Endothelial cell of umbilical vein (primary cell): ENCODE results near the gene DYRK3. TPM values are rescaled to one million over a fixed set of nuclear protein-coding genes. Genes with fewer than 3 reads are reported as not detected.

Source experiments
- BruUV-seq: library from RNA; stranded (reverse); fragments of 400-500 nt; replicated peaks from 2 replicates; lab custom pipeline; 2021; lab: Mats Ljungman, UMichigan
- CTCF ChIA-PET: fragments of 300-600, 350-600 bp; sonication (Branson Sonifier 250); formaldehyde crosslinking; loops from one replicate; lab custom pipeline; 2021; ENCODE audit warnings: antibody characterized with exemption, inconsistent platforms; lab: Charles Lee
- POLR2A ChIA-PET: fragments of 300-600, 350-600 bp; sonication (Branson Sonifier 250); formaldehyde crosslinking; loops from one replicate; lab custom pipeline; 2021; ENCODE audit warnings: antibody characterized with exemption, inconsistent platforms; lab: Charles Lee
- DNase-seq: peaks from one replicate; pipeline ENCODE4 v3.0.0-alpha.2; 2011; ENCODE audit warnings: low read depth, low spot score
- FAIRE-seq: peaks from 2 replicates; lab custom pipeline; 2011; peaks lifted over from hg19 to GRCh38; lab: Jason Lieb, UNC
- H2AFZ ChIP-seq: 2 replicates; pipeline ENCODE4 v1.6.0; 2012; ENCODE audit warnings: low read depth, low read length, control low read depth, inconsistent platforms
- H3K27ac ChIP-seq: 2 replicates; pipeline ENCODE4 v1.5.1; 2011; ENCODE audit warnings: low read depth, mild to moderate bottlenecking, control low read depth, low read length, moderate library complexity; ENCODE audit not compliant: insufficient read depth
- H3K27me3 ChIP-seq, 2 experiments: 2 replicates each; pipeline versions ENCODE4 v1.6.0 to v1.6.1; 2011; ENCODE audit warnings: low read length in 2 of 2, mixed read lengths in 1 of 2; ENCODE audit not compliant: control insufficient read depth in 2 of 2, insufficient read depth in 2 of 2
- H3K36me3 ChIP-seq, 2 experiments: 2 replicates in 1 of 2; 3 replicates in 1 of 2; pipeline ENCODE4 v1.5.1; 2011; ENCODE audit warnings: low read length in 2 of 2, mild to moderate bottlenecking in 1 of 2, moderate library complexity in 1 of 2; ENCODE audit not compliant: control insufficient read depth in 2 of 2, insufficient read depth in 2 of 2; ENCODE audit errors: extremely low read depth in 1 of 2
- H3K4me1 ChIP-seq: 3 replicates; pipeline ENCODE4 v1.5.1; 2011; ENCODE audit warnings: mild to moderate bottlenecking, low read length; ENCODE audit not compliant: control insufficient read depth, insufficient read depth; ENCODE audit errors: extremely low read depth
- H3K4me2 ChIP-seq: 2 replicates; pipeline ENCODE4 v1.6.1; 2011; ENCODE audit warnings: low read length, control low read depth, mixed read lengths; ENCODE audit not compliant: insufficient read depth
- H3K4me3 ChIP-seq, 3 experiments: fragments of 200-600 bp in 1 of 3; sonication (generic), shearing (Covaris generic) in 1 of 3; replicated peaks in 1 of 3; 2 replicates each; pipeline ENCODE4 v1.5.1; 2011 to 2016; ENCODE audit warnings: control low read depth in 3 of 3, low read length in 3 of 3, mild to moderate bottlenecking in 2 of 3, inconsistent platforms in 1 of 3, low read depth in 1 of 3, moderate library complexity in 1 of 3; ENCODE audit not compliant: insufficient read depth in 1 of 3
- H3K79me2 ChIP-seq: 2 replicates; pipeline ENCODE4 v1.6.0; 2012; ENCODE audit warnings: low read length, inconsistent platforms; ENCODE audit not compliant: control insufficient read depth, insufficient read depth
- H3K9ac ChIP-seq: replicated peaks from 2 replicates; pipeline ENCODE3; 2011; ENCODE audit warnings: low read length, control low read depth; ENCODE audit not compliant: insufficient read depth; ENCODE audit errors: extremely low read depth
- H3K9me1 ChIP-seq: replicated peaks from 3 replicates; pipeline ENCODE4 v1.6.0; 2011; ENCODE audit warnings: mild to moderate bottlenecking, low read length; ENCODE audit not compliant: control insufficient read depth, insufficient read depth; ENCODE audit errors: extremely low read depth
- H3K9me3 ChIP-seq: replicated peaks from 2 replicates; pipeline ENCODE4 v1.5.1; 2012; ENCODE audit warnings: low read length, inconsistent platforms; ENCODE audit not compliant: control insufficient read depth, insufficient read depth
- H4K20me1 ChIP-seq: replicated peaks from 2 replicates; pipeline ENCODE3; 2011; ENCODE audit warnings: mild to moderate bottlenecking, low read length; ENCODE audit not compliant: control insufficient read depth, insufficient read depth; ENCODE audit errors: extremely low read depth
- CTCF ChIP-seq, 2 donors: IDR thresholded peaks; 1 replicate in 1 of 2; 2 replicates in 1 of 2; pipeline ENCODE4 v1.5.1; 2011; ENCODE audit warnings: low read length in 2 of 2, mild to moderate bottlenecking in 2 of 2, moderate library complexity in 2 of 2, control low read depth in 1 of 2, inconsistent platforms in 1 of 2, low read depth in 1 of 2; ENCODE audit not compliant: insufficient read depth in 1 of 2; ENCODE audit errors: extremely low read depth in 1 of 2
- EZH2 ChIP-seq: IDR thresholded peaks from 2 replicates; pipeline ENCODE4 v1.6.1; 2012; ENCODE audit warnings: borderline replicate concordance, low read depth, mild to moderate bottlenecking, moderate library complexity, low read length, inconsistent platforms; ENCODE audit not compliant: severe bottlenecking
- FOS ChIP-seq: IDR thresholded peaks from 2 replicates; pipeline ENCODE4 v1.6.1; 2011; ENCODE audit warnings: mild to moderate bottlenecking, low read length, moderate library complexity, borderline replicate concordance; ENCODE audit not compliant: insufficient read depth
- GATA2 ChIP-seq: IDR thresholded peaks from 2 replicates; pipeline ENCODE4 v1.7.0; 2011; ENCODE audit warnings: low read depth, mild to moderate bottlenecking, moderate library complexity, mixed read lengths, low read length; ENCODE audit not compliant: insufficient read length, insufficient read depth
- JUN ChIP-seq: IDR thresholded peaks from 2 replicates; pipeline ENCODE4 v1.6.1; 2011; ENCODE audit warnings: borderline replicate concordance, low read depth; ENCODE audit not compliant: insufficient read length, insufficient read depth
- MAX ChIP-seq: IDR thresholded peaks from 2 replicates; pipeline ENCODE4 v1.6.1; 2011; ENCODE audit not compliant: insufficient read depth, insufficient read length
- MYC ChIP-seq: IDR thresholded peaks from one replicate; pipeline ENCODE4 v1.6.1; 2011; ENCODE audit warnings: mild to moderate bottlenecking, low read depth, low read length
- POLR2A ChIP-seq: IDR thresholded peaks from 2 replicates; pipeline ENCODE4 v1.6.1; 2012; ENCODE audit warnings: low read depth, mild to moderate bottlenecking, control low read depth, low read length
- POLR2AphosphoS5 ChIP-seq: IDR thresholded peaks from 2 replicates; pipeline ENCODE4 v1.6.1; 2012; ENCODE audit warnings: low read depth, mild to moderate bottlenecking, control low read depth, low read length, moderate library complexity; ENCODE audit not compliant: insufficient read depth
- dilution Hi-C: fragments of 300-500 bp; cut with MboI; formaldehyde crosslinking; loops from one replicate; pipeline ENCODE4 v1.15.0; 2019; ENCODE audit warnings: low sequenced_read_pairs; ENCODE audit not compliant: extremely low pct_ligation_motif_present
- intact Hi-C: fragments of 100-400 bp; cut with micrococcal nuclease; formaldehyde crosslinking; loops from one replicate; pipeline ENCODE4 v1.10.0; 2022
- polyA plus RNA-seq, 4 experiments: library from polyadenylated mRNA; depleted of rRNA in 3 of 4; stranded (reverse) in 3 of 4; unstranded in 1 of 4; fragments of >200 nt; gene quantifications; 2 replicates each; pipeline versions ENCODE4 v1.2.1 to v1.2.3, GENCODE V29; 2011 to 2012; ENCODE audit warnings: missing spikeins in 1 of 4
- total RNA-seq: library from RNA; stranded (reverse); gene quantifications from 2 replicates; pipeline ENCODE4 v1.2.3, GENCODE V29; 2021

The DYRK3 gene
- total and polyA plus RNA-seq, 2 donors (not counting 3 experiments of a cell fraction or from before 2014, with no cell fraction given), result 3.4 to 7.4 TPM

GRCh38 chr1:206686478-206687249 lies 51.3 kb downstream of the DYRK3 start:
- intact Hi-C loops, result loop anchor here (1.0 to 2.0 kb wide), 2 partner anchors 40 to 74 kb away; partner anchors contain the start of gene EIF2D
- BruUV-seq, result TSS peak; percentile 36
- ChIA-PET POLR2A (no interaction called here), CTCF (no interaction called here)
- H3K9me1 ChIP-seq, result no peaks in the 10 kb centered on the region
- H3K4me2 ChIP-seq, result peak overlapping the region; percentile 82
- no peaks in the 10 kb centered on the region for H3K9me3 ChIP-seq
- H2AFZ ChIP-seq, result peak overlapping the region; percentile 92
- peaks cover 31% of the 10 kb centered on the region for H3K4me1 ChIP-seq
- TF ChIP-seq POLR2AphosphoS5 (no peak), MAX (no peak), EZH2 (no peak), FOS (no peak), POLR2A (no peak), JUN (no peak), CTCF (IDR thresholded peaks at IDR 0.05; ENCODE audit: extremely low read depth in 1 of 2, insufficient read depth in 1 of 2, low read depth in 1 of 2, low read length in 2 of 2) (no peak), MYC (no peak), GATA2 (no peak)
- H3K36me3 ChIP-seq, result no peaks in the 10 kb centered on the region
- peak overlapping the region; percentile 63 to 94 (median 93) for H3K4me3 ChIP-seq
- H4K20me1 ChIP-seq, result peaks cover 9% of the 10 kb centered on the region
- peak overlapping the region; percentile 94 for H3K9ac ChIP-seq
- peaks cover 20 to 23% of the 10 kb centered on the region in 2 experiments for H3K27me3 ChIP-seq
- FAIRE-seq, result peak; percentile 76
- no peak for DNase-seq
- peaks cover 59% of the 10 kb centered on the region for H3K79me2 ChIP-seq
- peak overlapping the region; percentile 85 for H3K27ac ChIP-seq
- dilution Hi-C loops, result no loop called here
